NCI-H2171 treated with DMSO at 0.1 percent for 48 hours (cell line): Measurements from ENCODE around the gene SLC66A1.

Experiments used
- DNase-seq: peaks from one replicate; lab custom pipeline; 2025; lab: John Stamatoyannopoulos, UW

Gene SLC66A1

GRCh38 chr1:19305880-19306279 lies 6.2 kb upstream of the SLC66A1 start:
- no peak for DNase-seq

- DNase-seq = no peak
These were observed 5.2 kb upstream of the SLC66A1 start for GRCh38 chr1:19306941-19307340.

- DNase-seq = no peak
These were observed 4.2 kb upstream of the SLC66A1 start for GRCh38 chr1:19307794-19308508.

- no peak for DNase-seq
These were observed 3.6 kb upstream of the SLC66A1 start for GRCh38 chr1:19308509-19308907.

- DNase-seq = no peak
These were observed 2.9 kb upstream of the SLC66A1 start for GRCh38 chr1:19309123-19309813.

- no peak for DNase-seq
These were observed 2.1 kb upstream of the SLC66A1 start for GRCh38 chr1:19310061-19310460.

GRCh38 chr1:19310720-19311502 lies 1.2 kb upstream of the SLC66A1 start:
- DNase-seq = peak; percentile 24

GRCh38 chr1:19311503-19311930 lies 609 bp upstream of the SLC66A1 start:
- no peak for DNase-seq

- DNase-seq = no peak
These were observed 883 bp downstream of the SLC66A1 start for GRCh38 chr1:19312782-19313635.

GRCh38 chr1:19313636-19313959 lies 1.5 kb downstream of the SLC66A1 start:
- no peak for DNase-seq

GRCh38 chr1:19313961-19314882 lies 2.1 kb downstream of the SLC66A1 start:
- DNase-seq = no peak

GRCh38 chr1:19315378-19316198 lies 3.5 kb downstream of the SLC66A1 start:
- peak; percentile 87 for DNase-seq

- DNase-seq = no peak
These were observed 5.2 kb downstream of the SLC66A1 start for GRCh38 chr1:19317126-19317910.

GRCh38 chr1:19319196-19319595 lies 7.1 kb downstream of the SLC66A1 start:
- DNase-seq = no peak

GRCh38 chr1:19321071-19321470 lies 8.9 kb downstream of the SLC66A1 start:
- DNase-seq = no peak

- no peak for DNase-seq
These were observed 10.4 kb downstream of the SLC66A1 start for GRCh38 chr1:19322481-19322880.

GRCh38 chr1:19323987-19324664 lies 12.0 kb downstream of the SLC66A1 start:
- DNase-seq = no peak

- DNase-seq = no peak
These were observed 12.5 kb downstream of the SLC66A1 start for GRCh38 chr1:19324665-19324990.
